Motor neuron (in vitro differentiated cells): ENCODE measurements around the gene TSACC. TPM values are rescaled to one million over a fixed set of nuclear protein-coding genes. Genes with fewer than 3 reads are reported as not detected.

Experiments
- ATAC-seq, 8 experiments: fragments of 200-7000 bp; cut with Tn5 transposase; replicated peaks in 6 of 8; 2 replicates each; pipeline ENCODE4 v1.8.0; 2021; ENCODE audit warnings: mild to moderate bottlenecking in 8 of 8, moderate library complexity in 8 of 8
- H3K27ac ChIP-seq, 2 donors: fragments of 250-450 bp; sonication (Bioruptor Pico); 2 replicates each; pipeline ENCODE4 v1.9.0; 2021; ENCODE audit warnings: antibody characterized with exemption in 2 of 2, mild to moderate bottlenecking in 2 of 2, moderate library complexity in 1 of 2
- H3K4me1 ChIP-seq, 2 donors: fragments of 250-450 bp; sonication (Bioruptor Pico); replicated peaks in 1 of 2; 2 replicates each; pipeline ENCODE4 v1.6.1; 2021; ENCODE audit warnings: antibody characterized with exemption in 2 of 2, mild to moderate bottlenecking in 2 of 2, moderate library complexity in 1 of 2
- H3K4me3 ChIP-seq, 5 donors: fragments of 250-450 bp; sonication (Bioruptor Pico); 2 replicates each; pipeline ENCODE4 v1.9.0; 2021; ENCODE audit warnings: antibody characterized with exemption in 5 of 5, mild to moderate bottlenecking in 5 of 5, moderate library complexity in 4 of 5
- WGBS, 10 experiments: fragments of 450-650 bp; shearing (Covaris generic); methylation state at CpG; one replicate each; pipeline ENCODE4 v1.0.0; 2022; 5-methylcytosine and 5-hydroxymethylcytosine counted together
- in situ Hi-C, 9 experiments: fragments of 400-800 bp; cut with MboI; loops; one replicate each; pipeline ENCODE4 v1.15.0; 2021; ENCODE audit warnings: low sequenced_read_pairs in 9 of 9, low pct_unique_long_range_greater_than_20kb in 2 of 9; ENCODE audit not compliant: unreplicated experiment in 9 of 9
- total RNA-seq, 8 experiments: library from RNA; unstranded; fragments of 300-600 nt; gene quantifications; 2 replicates each; pipeline versions ENCODE4 v1.2.3 to v1.2.4, GENCODE V29; 2022

Gene TSACC
- total RNA-seq, 8 experiments from 2014 or later, result 0.22 to 8.3 (median 1.2) TPM; not detected in 2

GRCh38 chr1:156384007-156384406 is 45.7 kb downstream of the TSACC start:
- Histone ChIP-seq H3K4me3 (no peak overlapping the region), H3K27ac (no peak overlapping the region), H3K4me1 (peaks cover 12 to 18% of the 10 kb centered on the region in 2 donors)
- in situ Hi-C loops, result loop anchor here in 8 of 9 experiments (5.0 to 25.0 kb wide), 4 partner anchors 58 to 228 kb away; partner anchors contain the start of genes GPATCH4 (in 2 of the 8) and HAPLN2 (in 2 of the 8)
- 73 to 96% (median 81%) methylated on average over 3 of the region's 3 CpGs; no CpG with 5 or more reads in 7 of the 10 experiments for WGBS, 10 experiments
- no peak for ATAC-seq

- in situ Hi-C loops, result loop anchor here (5.0 to 25.0 kb wide), 4 partner anchors 58 to 228 kb away; partner anchors contain the start of genes GPATCH4 (in 2 of the 9) and HAPLN2 (in 2 of the 9)
- Histone ChIP-seq H3K4me1 (peaks cover 12 to 21% of the 10 kb centered on the region in 2 donors), H3K4me3 (no peak overlapping the region), H3K27ac (no peak overlapping the region)
- 67 to 100% (median 83%) methylated on average over 1 to 4 of the region's 5 CpGs; no CpG with 5 or more reads in 5 of the 10 experiments for WGBS, 10 experiments
- no peak for ATAC-seq
These were observed 46.3 kb downstream of the TSACC start for GRCh38 chr1:156384658-156385057.

GRCh38 chr1:156385534-156386031 is 47.3 kb downstream of the TSACC start:
- in situ Hi-C loops, result loop anchor here in 7 of 9 experiments (5.0 to 25.0 kb wide), 3 partner anchors 57 to 227 kb away; partner anchors contain the start of genes GPATCH4 (in 2 of the 7) and HAPLN2 (in 2 of the 7)
- WGBS, 10 experiments, result 0 to 29% (median 15%) methylated on average over 2 to 4 of the region's 9 CpGs; no CpG with 5 or more reads in 3 of the 10 experiments
- peak; percentile 21 to 59 (median 40) for ATAC-seq
- Histone ChIP-seq H3K27ac (no peak overlapping the region), H3K4me1 (peaks cover 21 to 29% of the 10 kb centered on the region in 2 donors), H3K4me3 (no peak overlapping the region)

GRCh38 chr1:156386134-156386901 is 48.0 kb downstream of the TSACC start:
- WGBS, 10 experiments, result 36 to 100% (median 83%) methylated on average over 1 to 4 of the region's 6 CpGs; no CpG with 5 or more reads in 2 of the 10 experiments
- in situ Hi-C loops, result loop anchor here in 7 of 9 experiments (5.0 to 25.0 kb wide), 3 partner anchors 56 to 226 kb away; partner anchors contain the start of genes GPATCH4 (in 2 of the 7) and HAPLN2 (in 2 of the 7)
- no peak overlapping the region for H3K27ac ChIP-seq
- H3K4me1 ChIP-seq, result peaks cover 28 to 35% of the 10 kb centered on the region in 2 donors
- no peak overlapping the region for H3K4me3 ChIP-seq
- ATAC-seq, result no peak

- in situ Hi-C loops, result loop anchor here in 7 of 9 experiments (5.0 to 25.0 kb wide), 3 partner anchors 55 to 225 kb away; partner anchors contain the start of genes GPATCH4 (in 2 of the 7) and HAPLN2 (in 2 of the 7)
- H3K4me1 ChIP-seq, result peaks cover 34 to 44% of the 10 kb centered on the region in 2 donors
- 83 to 100% (median 91%) methylated on average over 1 to 5 of the region's 8 CpGs; no CpG with 5 or more reads in 2 of the 10 experiments for WGBS, 10 experiments
- no peak for ATAC-seq
- H3K4me3 ChIP-seq, result no peak overlapping the region
- H3K27ac ChIP-seq, result no peak overlapping the region
These were observed 48.9 kb downstream of the TSACC start for GRCh38 chr1:156386949-156387869.

GRCh38 chr1:156387870-156388173 is 49.5 kb downstream of the TSACC start:
- H3K4me1 ChIP-seq, result peaks cover 40 to 50% of the 10 kb centered on the region in 2 donors
- WGBS, 10 experiments, result 17 to 70% (median 26%) methylated on average over 2 to 9 of the region's 15 CpGs; no CpG with 5 or more reads in 4 of the 10 experiments

GRCh38 chr1:156388174-156389137 is 50.1 kb downstream of the TSACC start:
- Histone ChIP-seq H3K4me1 (peaks cover 41 to 52% of the 10 kb centered on the region in 2 donors), H3K4me3 (peak overlapping the region in 4 of 5 donors; percentile 4 to 22 (median 7)), H3K27ac (peak overlapping the region in 1 of 2 donors; percentile 5)
- ATAC-seq, result peak; percentile 78 to 88 (median 84)
- in situ Hi-C loops, result loop anchor here in 7 of 9 experiments (5.0 to 25.0 kb wide), 3 partner anchors 54 to 224 kb away; partner anchors contain the start of genes GPATCH4 (in 2 of the 7) and HAPLN2 (in 2 of the 7)
- WGBS, 10 experiments, result 28 to 100% (median 78%) methylated on average over 1 to 13 of the region's 73 CpGs; no CpG with 5 or more reads in 4 of the 10 experiments

More at GRCh38 chr1:156387870-156388173, 49.5 kb downstream of the TSACC start:
- ATAC-seq, result no peak
- Histone ChIP-seq H3K4me3 (no peak overlapping the region), H3K27ac (no peak overlapping the region)
- in situ Hi-C loops, result loop anchor here in 7 of 9 experiments (5.0 to 25.0 kb wide), 3 partner anchors 54 to 224 kb away; partner anchors contain the start of genes GPATCH4 (in 2 of the 7) and HAPLN2 (in 2 of the 7)

GRCh38 chr1:156389311-156389710 is 51.0 kb downstream of the TSACC start:
- 90 to 96% (median 91%) methylated on average over 2 to 7 of the region's 8 CpGs; no CpG with 5 or more reads in 7 of the 10 experiments for WGBS, 10 experiments
- H3K4me3 ChIP-seq, result no peak overlapping the region
- no peak for ATAC-seq
- in situ Hi-C loops, result loop anchor here in 7 of 9 experiments (5.0 to 25.0 kb wide), 3 partner anchors 53 to 223 kb away; partner anchors contain the start of genes GPATCH4 (in 2 of the 7) and HAPLN2 (in 2 of the 7)
- peaks cover 41 to 52% of the 10 kb centered on the region in 2 donors for H3K4me1 ChIP-seq
- H3K27ac ChIP-seq, result no peak overlapping the region

- ATAC-seq, result peak in 5 of 8 experiments; percentile 32 to 51 (median 42)
- Histone ChIP-seq H3K4me1 (peaks cover 40 to 51% of the 10 kb centered on the region in 2 donors), H3K4me3 (no peak overlapping the region), H3K27ac (no peak overlapping the region)
- 0 to 100% (median 43%) methylated on average over 1 to 7 of the region's 20 CpGs; no CpG with 5 or more reads in 1 of the 10 experiments for WGBS, 10 experiments
- in situ Hi-C loops, result loop anchor here in 2 of 9 experiments (25.0 kb wide), 1 partner anchor 222 kb away; the partner anchor contains the start of genes GPATCH4 (in 2 of the 2) and HAPLN2 (in 2 of the 2)
These were observed 52.4 kb downstream of the TSACC start for GRCh38 chr1:156390469-156391365.

- no peak for ATAC-seq
- Histone ChIP-seq H3K4me1 (peaks cover 37 to 49% of the 10 kb centered on the region in 2 donors), H3K27ac (no peak overlapping the region), H3K4me3 (no peak overlapping the region)
- WGBS, 10 experiments, result 80 to 90% (median 88%) methylated on average over 1 to 11 of the region's 11 CpGs; no CpG with 5 or more reads in 7 of the 10 experiments
- in situ Hi-C loops, result loop anchor here in 2 of 9 experiments (25.0 kb wide), 1 partner anchor 221 kb away; the partner anchor contains the start of genes GPATCH4 (in 2 of the 2) and HAPLN2 (in 2 of the 2)
These were observed 53.0 kb downstream of the TSACC start for GRCh38 chr1:156391366-156391677.
